Fibroblast of peridontal ligament (primary cell): Measurements from ENCODE around the gene NDUFA1.
"Not testable (repeated sequence)": the region's sequence is repeated elsewhere in the genome, so short reads cannot be mapped to it uniquely, and the experiment has no call there.

Experiments
- DNase-seq: peaks from one replicate; pipeline ENCODE4 v3.0.0-alpha.2; 2010; ENCODE audit errors: extremely low read depth

Gene NDUFA1

DNA sequence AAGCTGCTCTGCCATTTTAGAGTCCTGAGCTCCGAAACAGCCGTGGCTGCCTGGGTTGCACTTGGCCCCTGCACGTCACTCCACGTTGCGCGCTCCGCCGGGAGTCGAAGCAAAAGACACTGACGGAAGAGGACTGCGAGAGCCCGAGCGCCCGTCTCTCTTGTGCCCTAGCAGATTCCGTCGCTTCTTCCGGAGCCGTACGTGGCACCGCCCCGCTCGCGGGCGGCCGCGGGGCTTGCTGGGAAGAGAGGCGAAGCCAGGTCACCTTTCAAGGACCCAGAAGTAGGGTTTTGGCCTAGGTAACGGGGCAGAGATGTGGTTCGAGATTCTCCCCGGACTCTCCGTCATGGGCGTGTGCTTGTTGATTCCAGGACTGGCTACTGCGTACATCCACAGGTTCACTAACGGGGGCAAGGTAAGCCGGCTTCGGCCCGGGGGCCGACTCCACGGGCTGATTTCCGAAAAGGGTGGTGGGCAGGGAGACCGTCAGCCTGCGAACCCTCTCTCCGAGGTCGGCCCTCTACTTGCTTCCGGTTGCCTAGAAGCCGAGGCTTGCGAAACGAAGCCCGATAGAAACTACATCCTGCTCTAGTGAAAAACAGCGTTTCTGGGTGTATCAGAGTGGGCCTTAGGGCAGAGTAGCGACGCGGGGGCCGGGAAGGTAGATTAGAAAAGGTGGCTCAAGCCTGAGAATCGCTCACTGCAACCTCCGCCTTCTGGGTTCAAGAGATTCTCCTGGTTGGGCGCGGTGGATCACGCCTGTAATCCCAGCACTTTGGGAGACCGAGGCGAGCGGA is at the start of gene NDUFA1, which contains the start of gene RNF113A:
NDUFA1 (plus strand) TSS at position 234 of the 797 bp plus-strand sequence; CDS start at position 314, 80 bp downstream.
RNF113A (minus strand) TSS at position 135 of the 797 bp plus-strand sequence; CDS start at position 15, 120 bp downstream.
- DNase-seq, result peak; percentile 73

GRCh38 chrX:119824221-119824620 is 47.4 kb upstream of the NDUFA1 start:
- DNase-seq, result not testable (repeated sequence)

DNA sequence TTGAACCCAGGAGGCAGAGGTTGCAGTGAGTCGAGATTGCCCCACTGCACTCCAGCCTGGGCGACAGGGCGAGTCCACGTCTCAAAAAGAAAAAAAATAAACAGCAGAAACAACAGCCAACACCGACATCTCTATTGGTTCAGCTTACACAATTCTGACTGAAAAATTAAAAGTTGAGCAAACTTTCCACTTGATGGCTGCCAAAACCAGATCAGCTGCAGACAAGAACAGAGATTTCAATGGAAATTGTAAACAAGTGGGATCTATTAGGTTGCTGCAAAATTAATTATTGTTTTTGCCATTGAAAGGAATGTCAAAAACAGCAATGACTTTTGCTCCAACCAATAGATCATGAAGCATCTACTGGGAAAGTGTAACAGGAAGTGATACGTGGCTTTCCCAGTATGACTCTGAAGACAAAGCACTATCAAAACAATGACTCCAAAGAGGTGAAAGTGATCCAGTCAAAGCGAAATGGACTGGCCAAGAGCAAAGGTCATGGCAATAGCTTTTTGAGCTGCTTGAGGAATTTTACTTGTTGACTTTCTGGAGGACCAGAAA is 45.2 kb upstream of the NDUFA1 start:
- peak; percentile 30 for DNase-seq

DNA sequence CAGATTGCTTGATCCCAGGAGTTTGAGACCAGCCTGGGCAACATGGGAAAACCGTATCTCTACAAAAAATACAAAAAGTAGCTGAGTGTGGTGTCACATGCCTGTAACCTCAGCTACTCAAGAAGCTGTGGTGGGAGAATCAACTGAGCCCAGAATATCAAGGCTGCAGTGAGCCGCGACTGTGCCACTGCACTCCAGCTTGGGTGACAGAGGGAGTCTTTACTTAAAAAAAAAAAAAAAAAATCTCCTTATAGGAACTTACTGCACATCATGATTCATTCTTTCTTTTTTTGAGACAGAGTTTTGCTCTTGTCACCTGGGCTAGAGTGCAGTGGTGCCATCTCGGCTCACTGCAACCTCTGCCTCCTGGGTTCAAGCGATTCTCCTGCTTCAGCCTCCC is 43.2 kb upstream of the NDUFA1 start:
- DNase-seq, result no peak

DNA sequence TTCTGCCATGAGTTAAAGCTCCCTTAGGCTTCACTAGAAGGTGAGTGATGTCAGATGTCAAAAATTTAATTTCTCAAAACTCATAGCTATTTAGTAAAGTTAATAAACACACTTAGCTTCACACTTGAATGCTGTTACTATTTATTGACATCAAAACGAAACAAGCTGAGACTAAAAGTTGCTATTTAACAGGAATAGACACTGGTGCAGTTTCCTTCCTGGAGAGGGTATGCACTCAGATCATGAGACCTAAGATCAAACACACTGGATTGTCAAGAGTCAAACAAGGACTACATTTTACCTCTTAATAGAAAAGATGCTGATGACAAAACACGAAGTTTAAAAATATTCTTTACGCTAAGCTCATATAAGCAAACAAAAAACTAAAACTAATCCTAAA is 37.7 kb upstream of the NDUFA1 start:
- DNase-seq, result no peak

- peak; percentile 96 for DNase-seq
Observed at GRCh38 chrX:119852382-119853353, 19.0 kb upstream of the NDUFA1 start, which contains the start of gene UPF3B. TSS of gene UPF3B (minus strand) at chrX:119852963. CDS start at chrX:119852928, 35 bp downstream.

DNA sequence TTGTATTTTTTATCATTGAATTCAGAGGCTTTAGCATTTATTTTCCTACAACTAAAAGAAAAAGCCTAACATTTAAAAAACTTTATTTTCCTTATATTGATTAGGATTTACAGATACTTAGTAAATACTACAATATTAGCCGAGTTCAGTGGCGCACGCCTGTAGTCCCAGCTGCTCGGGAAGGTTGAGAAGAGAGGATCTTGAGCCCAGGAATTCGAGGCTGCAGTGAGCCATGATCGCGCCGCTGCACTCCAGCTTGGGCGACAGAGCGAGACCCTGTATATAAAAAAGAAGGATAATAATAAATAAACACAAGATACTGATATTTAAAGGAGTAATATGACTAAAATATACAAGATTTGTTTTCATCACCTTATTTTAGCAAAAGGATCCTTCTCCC is 18.2 kb upstream of the NDUFA1 start:
- no peak for DNase-seq

DNA sequence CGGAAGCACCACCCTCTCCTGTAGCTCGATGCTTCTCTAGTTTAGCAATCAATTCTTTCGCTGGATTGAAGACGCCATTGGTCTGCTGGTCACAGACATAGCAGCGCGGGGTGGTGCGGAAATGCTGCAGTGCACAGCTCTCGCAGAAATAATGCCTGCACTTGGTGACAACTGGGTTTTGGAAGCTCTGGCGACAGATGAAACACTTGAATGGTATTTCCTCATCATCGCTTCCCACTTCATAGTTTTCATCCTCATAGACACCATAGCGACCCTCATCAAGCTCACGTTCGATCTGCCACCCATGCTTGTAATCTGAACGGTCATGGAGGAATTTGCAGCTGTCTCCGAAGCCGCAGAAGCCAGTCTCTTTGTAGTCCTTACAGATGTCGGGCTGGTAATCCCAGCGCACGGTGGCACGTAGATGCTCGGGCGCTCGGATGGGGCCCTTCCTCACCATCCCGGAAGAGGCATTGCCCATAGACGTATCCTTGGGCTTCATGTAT is 953 bp upstream of the NDUFA1 start:
- DNase-seq, result peak; percentile 31

DNA sequence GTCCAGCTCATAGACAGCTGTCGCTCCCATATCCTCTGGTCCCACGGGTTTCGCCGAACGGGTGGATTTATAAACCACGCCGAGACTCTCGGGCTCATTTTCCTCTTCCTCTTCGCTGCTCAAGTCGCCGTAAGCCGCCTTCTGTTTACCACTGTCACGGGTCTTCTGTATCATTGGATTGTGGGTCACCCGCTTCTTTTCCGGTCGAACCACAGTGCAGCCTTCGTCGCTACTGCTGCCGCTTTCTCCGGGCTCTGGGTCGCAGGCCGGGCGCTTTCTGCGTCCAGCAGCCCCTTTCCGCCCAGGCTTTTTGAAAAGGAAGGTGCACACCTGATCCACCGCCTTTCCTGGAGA is 410 bp upstream of the NDUFA1 start:
- DNase-seq, result no peak

DNA sequence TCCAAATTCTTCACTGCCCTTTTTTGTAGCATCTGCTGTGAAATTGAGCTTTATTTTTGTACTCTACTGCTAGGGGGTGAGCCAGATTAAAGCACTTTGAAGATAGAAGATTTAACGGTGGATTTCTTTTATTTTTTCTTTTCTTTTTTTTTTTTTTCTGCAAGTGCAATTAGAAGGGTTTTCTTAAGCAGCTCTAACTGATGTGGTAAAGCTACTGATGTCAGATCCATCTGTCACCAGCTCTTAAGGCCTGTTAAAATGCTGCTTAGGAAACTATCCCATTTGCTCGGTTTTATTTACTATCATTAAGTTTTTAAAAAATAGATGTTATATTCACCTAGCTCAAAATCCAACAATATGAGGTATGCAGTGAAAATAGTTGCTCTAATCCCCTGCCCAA is 7.1 kb downstream of the NDUFA1 start:
- no peak for DNase-seq

- no peak for DNase-seq
Observed at GRCh38 chrX:119880076-119880475, 8.4 kb downstream of the NDUFA1 start.

GRCh38 chrX:119880552-119881437 is 9.2 kb downstream of the NDUFA1 start:
- peak; percentile 61 for DNase-seq

- DNase-seq, result peak; percentile 24
Observed at GRCh38 chrX:119885554-119886428, 14.2 kb downstream of the NDUFA1 start.

- peak; percentile 29 for DNase-seq
Observed at GRCh38 chrX:119887721-119888425, 16.2 kb downstream of the NDUFA1 start.

DNA sequence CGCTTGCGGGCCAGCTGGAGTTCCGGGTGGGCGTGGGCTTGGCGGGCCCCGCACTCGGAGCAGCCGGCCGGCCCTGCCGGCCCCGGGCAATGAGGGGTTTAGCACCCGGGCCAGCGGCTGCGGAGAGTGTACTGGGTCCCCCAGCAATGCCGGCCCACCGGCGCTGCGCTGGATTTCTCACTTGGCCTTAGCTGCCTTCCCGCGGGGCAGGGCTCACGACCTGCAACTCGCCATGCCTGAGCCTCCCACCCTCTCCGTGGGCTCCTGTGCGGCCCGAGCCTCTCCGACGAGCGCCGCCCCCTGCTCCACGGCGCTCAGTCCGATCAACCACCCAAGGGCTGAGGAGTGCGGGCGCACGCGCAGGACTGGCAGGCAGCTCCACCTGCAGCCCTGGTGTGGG is 19.0 kb downstream of the NDUFA1 start:
- DNase-seq, result not testable (repeated sequence)

DNA sequence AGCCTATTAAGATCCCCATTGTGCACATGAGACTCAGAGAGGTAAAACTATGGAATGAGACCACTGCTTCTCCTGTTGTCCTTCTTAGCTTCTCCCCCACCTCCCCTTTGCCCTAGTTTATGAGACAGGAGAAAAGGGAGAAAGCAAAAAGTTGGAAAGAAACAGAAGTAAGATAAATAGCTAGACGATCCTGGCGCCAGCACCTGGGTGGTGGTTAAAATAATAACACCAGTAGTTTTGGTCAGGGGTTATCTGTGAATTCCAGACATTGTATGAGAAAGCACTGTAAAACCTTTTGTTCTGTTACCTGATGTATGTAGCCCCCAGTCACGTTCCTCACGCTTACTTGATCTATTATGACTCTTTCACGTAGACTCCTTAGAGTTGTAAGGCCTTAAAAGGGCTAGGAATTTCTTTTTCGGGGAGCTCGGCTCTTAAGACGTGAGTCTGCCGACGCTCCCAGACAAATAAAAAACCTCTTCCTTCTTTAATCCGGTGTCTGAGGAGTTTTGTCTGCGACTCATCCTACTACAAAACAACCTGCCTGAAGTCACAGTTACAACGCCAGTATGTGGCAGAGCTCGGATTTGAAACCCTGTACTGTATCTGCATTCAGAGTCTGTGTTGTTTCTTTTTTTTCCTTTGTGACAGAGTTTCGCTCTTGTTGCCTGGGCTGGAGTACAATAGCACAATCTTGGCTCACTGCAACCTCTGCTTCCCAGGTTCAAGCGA is 20.5 kb downstream of the NDUFA1 start:
- not testable (repeated sequence) for DNase-seq

DNA sequence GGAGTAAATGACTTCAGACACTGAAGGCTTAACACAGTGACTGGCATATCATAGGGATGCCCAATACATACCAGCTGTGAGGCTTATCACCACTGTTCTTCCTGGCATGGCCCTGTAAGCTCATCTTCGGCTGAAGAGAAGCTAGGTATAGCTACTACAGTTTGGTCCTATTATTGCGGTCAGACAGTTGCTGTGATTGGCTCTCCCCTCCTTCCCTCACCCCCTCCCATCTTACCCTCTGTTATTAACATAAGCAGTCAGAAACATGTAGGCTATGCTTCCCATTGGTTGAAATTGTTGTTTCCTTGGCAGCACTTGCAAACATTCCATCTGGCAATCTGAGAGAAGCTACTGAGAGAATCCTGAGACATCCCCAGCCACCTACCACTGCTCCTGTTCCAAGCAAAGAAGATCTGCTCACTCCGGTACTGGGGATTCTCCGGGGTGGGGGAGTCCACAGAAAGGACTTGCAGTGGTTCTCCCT is 24.3 kb downstream of the NDUFA1 start, which contains the start of gene AKAP14:
AKAP14 (plus strand) TSS at position 51 of the 484 bp plus-strand sequence. CDS start 7,331 bp downstream, outside the sequence.
- DNase-seq, result no peak

GRCh38 chrX:119899125-119899524 is 27.5 kb downstream of the NDUFA1 start:
- no peak for DNase-seq
